Myometrial cell (primary cell): ENCODE data around the gene IMPG2. TPM values are rescaled to one million over a fixed set of nuclear protein-coding genes. Genes with fewer than 3 reads are reported as not detected.

Experiments used
- total RNA-seq: library from RNA; depleted of rRNA; stranded (reverse); fragments of >200 nt; gene quantifications from 2 replicates; pipeline ENCODE4 v1.2.3, GENCODE V29; 2015

Gene IMPG2
- total RNA-seq, result under 0.01 and 0.18 TPM in 2 replicates

DNA sequence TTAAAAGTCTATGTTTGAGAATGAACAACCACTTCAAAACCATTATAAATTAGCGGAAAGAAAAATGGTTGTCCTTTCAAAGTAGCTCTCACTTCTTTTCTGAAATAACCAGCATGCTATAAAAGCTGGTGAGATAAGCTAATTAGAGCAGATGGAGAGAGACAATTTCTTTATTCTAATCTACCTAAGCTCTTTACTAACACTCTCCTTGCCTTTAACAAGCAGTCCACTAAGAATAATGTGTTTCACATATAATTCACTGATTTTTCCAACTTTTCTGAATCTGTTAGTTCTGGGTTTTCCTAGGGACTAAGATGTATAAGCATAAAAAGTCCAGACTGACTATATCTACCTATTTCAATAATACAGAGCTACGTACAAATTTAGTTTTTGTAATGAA lies at the start of gene IMPG2:
Gene IMPG2, minus strand, starts transcription at position 101 of the 400 bp plus-strand sequence. CDS start 203 bp downstream, outside the sequence.

Other genes starting within 250 kb of the IMPG2 start
- 4.9 and 7.1 TPM in 2 replicates for gene SENP7, start 192.6 kb upstream of the IMPG2 start, total RNA-seq
- 18.6 and 20.5 TPM in 2 replicates for gene TRMT10C, start 241.3 kb upstream of the IMPG2 start, total RNA-seq